Natural killer cell treated with Interleukin-12 subunit alpha and Interleukin-12 subunit beta and Interleukin-15 and Interleukin-18, amount 100 ng/mL, for 72 hours (primary cell): ENCODE results near the gene GIMD1. TPM values are rescaled to one million over a fixed set of nuclear protein-coding genes. Genes with fewer than 3 reads are reported as not detected.

ENCODE experiments used
- ATAC-seq, 2 donors: fragments of 150-1000 bp; cut with Tn5 transposase in 1 of 2; sonication (Bioruptor Pico), chemical (Tn5 transposase) in 1 of 2; 2 replicates each; pipeline ENCODE4 v1.10.0; 2021
- DNase-seq: peaks from one replicate; pipeline ENCODE4 v3.0.0; 2022; ENCODE audit warnings: low spot score
- H3K27ac Mint-ChIP-seq, 2 donors: 1 replicate in 1 of 2; 2 replicates in 1 of 2; pipeline ENCODE4 v1.8.0; 2022; ENCODE audit warnings: mixed read lengths in 2 of 2, mild to moderate bottlenecking in 1 of 2, moderate library complexity in 1 of 2
- H3K27me3 Mint-ChIP-seq, 2 donors: 1 replicate in 1 of 2; 2 replicates in 1 of 2; pipeline ENCODE4 v1.8.0; 2022; ENCODE audit warnings: mixed read lengths in 2 of 2
- H3K36me3 Mint-ChIP-seq: one replicate; pipeline ENCODE4 v1.8.0; 2022; ENCODE audit warnings: mixed read lengths
- H3K4me1 Mint-ChIP-seq, 2 donors: 1 replicate in 1 of 2; 2 replicates in 1 of 2; pipeline ENCODE4 v1.8.0; 2022; ENCODE audit warnings: low read depth in 2 of 2, mixed read lengths in 2 of 2, mild to moderate bottlenecking in 1 of 2
- H3K4me3 Mint-ChIP-seq: one replicate; pipeline ENCODE4 v1.8.0; 2022; ENCODE audit warnings: mixed read lengths
- H3K9me3 Mint-ChIP-seq: 2 replicates; pipeline ENCODE4 v1.8.0; 2022; ENCODE audit warnings: mixed read lengths
- total RNA-seq, 2 donors: library from RNA; stranded (reverse); gene quantifications; one replicate each; pipeline ENCODE4 v1.2.3, GENCODE V29; 2022

GIMD1 gene
- total RNA-seq, 2 donors from 2014 or later = not detected

DNA sequence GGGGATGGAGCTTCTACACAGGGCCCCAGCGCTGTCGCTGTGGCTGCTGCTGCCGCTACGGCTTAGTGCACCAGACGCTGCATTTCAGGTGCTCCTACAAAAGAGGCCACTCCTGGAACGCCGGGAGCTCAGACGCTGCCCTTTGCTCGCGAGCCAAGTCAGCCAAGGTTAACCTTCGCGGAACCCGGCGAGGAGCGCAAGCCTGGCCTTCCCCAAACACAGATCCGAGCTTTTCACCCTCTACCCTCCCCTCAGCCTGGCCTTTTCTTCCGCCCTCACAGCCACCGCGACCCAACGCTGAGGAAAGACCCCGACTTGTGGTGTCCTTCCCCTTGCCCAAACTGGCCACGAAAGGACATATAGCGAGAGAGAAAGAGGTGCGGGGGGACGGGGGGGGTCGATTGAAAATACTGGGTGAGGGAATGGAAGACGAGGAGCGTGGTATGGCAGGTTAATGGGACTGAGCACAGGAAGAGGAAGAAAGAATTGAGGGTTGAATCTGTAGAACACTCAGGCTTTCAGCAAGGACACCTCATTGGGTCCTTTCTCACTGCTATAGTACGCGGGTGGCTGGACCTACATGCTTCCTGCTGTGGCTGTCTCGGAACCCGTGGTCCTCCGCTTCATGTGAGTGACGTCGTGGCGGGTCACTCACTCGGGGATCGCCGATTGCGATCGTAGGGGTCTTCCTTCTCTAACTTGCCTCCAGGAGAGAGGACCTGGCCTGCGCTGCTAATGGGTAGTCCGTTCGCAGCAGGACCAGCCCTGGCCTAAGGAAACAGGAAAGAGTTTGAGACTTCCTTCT is 52.4 kb downstream of the GIMD1 start, which contains the start of the genes AIMP1 and TBCK:
Gene AIMP1, plus strand, starts transcription at position 583 of the 805 bp plus-strand sequence. CDS start 8,460 bp downstream, outside the sequence.
Gene TBCK, minus strand, starts transcription at position 242 of the 805 bp plus-strand sequence. CDS start 7,249 bp downstream, outside the sequence.
- no peaks in the 10 kb centered on the region for H3K9me3 Mint-ChIP-seq
- H3K4me3 Mint-ChIP-seq = no peak within 1 kb of the TSS
- DNase-seq (peak; percentile 92), ATAC-seq (peak; percentile 94 to 96)
- peaks cover 4% of the 10 kb centered on the region for H3K36me3 Mint-ChIP-seq
- peaks cover 10 to 24% of the 10 kb centered on the region in 2 donors for H3K4me1 Mint-ChIP-seq
- no peak within 1 kb of the TSS for H3K27ac Mint-ChIP-seq
- H3K27me3 Mint-ChIP-seq = no peaks in the 10 kb centered on the region

DNA sequence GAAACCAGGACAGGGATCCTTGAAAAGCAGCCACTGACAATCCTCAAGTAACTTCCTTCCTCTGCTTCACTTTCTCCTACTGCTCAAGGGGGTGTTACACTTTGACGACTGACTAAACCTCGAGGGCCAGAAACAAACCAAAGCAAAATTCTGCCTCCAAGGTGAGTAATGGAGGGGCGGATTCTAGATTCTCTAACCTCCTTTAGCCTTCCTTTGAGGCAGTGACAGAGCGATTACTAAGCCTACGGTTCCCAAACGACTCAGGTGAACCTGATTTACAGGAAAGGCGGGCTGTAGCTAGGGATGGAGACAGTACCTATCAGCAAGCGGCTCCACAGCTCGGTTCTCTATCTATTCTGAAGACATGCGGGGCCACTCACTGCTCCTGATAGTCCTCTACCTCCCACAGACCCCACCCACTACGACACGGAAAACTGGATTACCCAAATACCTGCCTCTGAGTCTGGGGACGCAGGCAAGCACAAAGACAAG is 53.1 kb downstream of the GIMD1 start:
- DNase-seq (no peak), ATAC-seq (peak; percentile 17 to 49)
- no peak overlapping the region for H3K27ac Mint-ChIP-seq
- H3K27me3 Mint-ChIP-seq = no peaks in the 10 kb centered on the region
- no peak overlapping the region for H3K4me3 Mint-ChIP-seq
- peaks cover 10 to 24% of the 10 kb centered on the region in 2 donors for H3K4me1 Mint-ChIP-seq
- peaks cover 4% of the 10 kb centered on the region for H3K36me3 Mint-ChIP-seq
- H3K9me3 Mint-ChIP-seq = no peaks in the 10 kb centered on the region

DNA sequence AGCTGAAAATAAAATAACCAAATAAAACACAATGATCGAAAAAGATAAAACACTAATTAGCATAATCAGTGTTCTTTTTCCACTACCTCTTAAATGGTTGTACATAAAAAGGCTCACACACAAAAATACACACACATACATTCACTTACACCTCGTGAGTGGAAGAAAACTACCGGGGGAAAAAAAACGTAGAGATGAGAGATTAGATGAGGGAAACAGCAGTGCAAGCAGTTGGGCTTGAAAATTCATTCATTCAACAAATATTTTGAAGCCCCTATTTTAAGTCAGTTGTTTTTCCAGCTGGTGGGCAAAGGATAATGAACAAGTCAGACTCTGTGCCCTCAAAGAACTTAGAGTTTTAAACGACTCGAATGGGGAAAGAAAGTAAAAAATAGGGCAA is 53.6 kb downstream of the GIMD1 start:
- Mint-ChIP-seq H3K36me3 (no peaks in the 10 kb centered on the region), H3K27ac (no peak overlapping the region), H3K4me1 (peaks cover 10 to 20% of the 10 kb centered on the region in 2 donors), H3K9me3 (no peaks in the 10 kb centered on the region), H3K4me3 (no peak overlapping the region), H3K27me3 (no peaks in the 10 kb centered on the region)
- ATAC-seq (no peak), DNase-seq (no peak)

DNA sequence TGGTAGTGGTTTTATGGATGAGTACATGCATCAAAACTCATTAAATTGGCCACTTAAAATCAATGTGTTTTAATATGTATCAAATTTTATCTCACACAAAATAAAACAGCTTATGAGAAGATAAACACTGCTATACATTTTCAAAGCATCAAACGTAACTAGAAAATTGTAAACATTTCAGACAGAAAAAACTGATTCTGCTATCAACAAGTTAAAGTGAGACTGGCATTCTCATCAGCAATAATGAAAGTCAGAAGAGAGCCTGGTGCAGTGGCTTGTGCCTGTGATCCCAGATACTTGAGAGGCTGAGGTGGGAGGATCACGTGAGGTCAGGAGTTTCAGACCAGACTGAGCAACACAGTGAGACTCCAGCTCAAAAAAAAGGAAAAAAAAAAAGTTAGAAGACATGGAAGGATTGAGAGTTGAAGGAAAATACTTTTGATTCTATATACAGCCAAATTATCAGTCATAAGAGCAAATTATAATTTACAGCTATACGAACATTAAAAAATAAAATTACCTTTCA is 55.5 kb downstream of the GIMD1 start:
- Mint-ChIP-seq H3K27ac (peak overlapping the region in 1 of 2 donors; percentile 70), H3K4me3 (no peak overlapping the region), H3K4me1 (peaks cover 10 to 17% of the 10 kb centered on the region in 2 donors), H3K27me3 (no peaks in the 10 kb centered on the region), H3K9me3 (no peaks in the 10 kb centered on the region), H3K36me3 (no peaks in the 10 kb centered on the region)
- ATAC-seq = no peak
- DNase-seq = no peak

- Mint-ChIP-seq H3K9me3 (no peaks in the 10 kb centered on the region), H3K27ac (no peak overlapping the region), H3K4me3 (no peak overlapping the region)
Measured at GRCh38 chr4:106312377-106312776, 56.2 kb downstream of the GIMD1 start.

More at GRCh38 chr4:106312377-106312776, 56.2 kb downstream of the GIMD1 start:
- DNase-seq = no peak
- ATAC-seq = no peak
- peaks cover 10 to 14% of the 10 kb centered on the region in 2 donors for H3K4me1 Mint-ChIP-seq
- H3K27me3 Mint-ChIP-seq = no peaks in the 10 kb centered on the region
- no peaks in the 10 kb centered on the region for H3K36me3 Mint-ChIP-seq

Other genes with a start within 250 kb of the GIMD1 start
- gene TBCK, start 52.6 kb downstream of the GIMD1 start, total RNA-seq = 10 to 100 TPM; 31.3 to 46.1 TPM
- 10 to 100 TPM; 51.0 to 54.4 TPM for gene AIMP1, start 52.2 kb downstream of the GIMD1 start, total RNA-seq